ENCODE measurements around the gene GREB1. TPM values are rescaled to one million over a fixed set of nuclear protein-coding genes. Genes with fewer than 3 reads are reported as not detected.

The GREB1 gene
- total RNA-seq, 4 donors from 2014 or later: 0.20 to 2.6 (median 1.5) TPM

- Histone ChIP-seq H3K9me3 (no peaks in the 10 kb centered on the region), H3K27ac (peak overlapping the region in 1 of 4 donors; percentile 4), H3K4me1 (no peaks in the 10 kb centered on the region), H3K27me3 (no peaks in the 10 kb centered on the region), H3K4me3 (no peak overlapping the region), H3K36me3 (no peaks in the 10 kb centered on the region)
- intact Hi-C loops (cut with DNase I; ENCODE audit: low total_unique reads): no loop called here
- in situ Hi-C loops (cut with MboI; ENCODE audit: low pct_ligation_motif_present in 1 of 4, low pct_unique_long_range_greater_than_20kb in 1 of 4, low sequenced_read_pairs in 3 of 4): no loop called here
- 80 to 94% methylated on average over 3 to 10 of the region's 10 CpGs for WGBS, 2 donors (ENCODE audit: low coverage in 1 of 2)
- DNase-seq: no peak
- no peak for TF ChIP-seq CTCF (IDR thresholded peaks at IDR 0.05)
- no peak for TF ChIP-seq POLR2AphosphoS5 (IDR thresholded peaks at IDR 0.05)
- TF ChIP-seq POLR2A (IDR thresholded peaks at IDR 0.05): no peak
- TF ChIP-seq EP300 (IDR thresholded peaks at IDR 0.05; ENCODE audit: low read depth): no peak
Observed at GRCh38 chr2:11573418-11574175, 39.8 kb downstream of the GREB1 start.

- no peaks in the 10 kb centered on the region for H3K4me1 ChIP-seq
- no peak overlapping the region for H3K4me3 ChIP-seq
- H3K9me3 ChIP-seq: no peaks in the 10 kb centered on the region
- H3K36me3 ChIP-seq: no peaks in the 10 kb centered on the region
- 79 to 94% methylated on average over 5 to 12 of the region's 12 CpGs for WGBS, 2 donors (ENCODE audit: low coverage in 1 of 2)
- TF ChIP-seq EP300 (IDR thresholded peaks at IDR 0.05; ENCODE audit: low read depth) (no peak), CTCF (IDR thresholded peaks at IDR 0.05) (no peak)
- intact Hi-C loops (cut with DNase I; ENCODE audit: low total_unique reads): no loop called here
- H3K27ac ChIP-seq: peak overlapping the region in 1 of 4 donors; percentile 4
- in situ Hi-C loops (cut with MboI; ENCODE audit: low pct_ligation_motif_present in 1 of 4, low pct_unique_long_range_greater_than_20kb in 1 of 4, low sequenced_read_pairs in 3 of 4): loop anchor here in 3 of 4 donors (5.0 to 25.0 kb wide), 2 partner anchors 97 to 437 kb away; a partner anchor contains a TSS
- H3K27me3 ChIP-seq: no peaks in the 10 kb centered on the region
- DNase-seq: no peak
Observed at GRCh38 chr2:11574176-11575046, 40.6 kb downstream of the GREB1 start.

- DNase-seq: no peak
- in situ Hi-C loops (cut with MboI; ENCODE audit: low pct_ligation_motif_present in 1 of 4, low pct_unique_long_range_greater_than_20kb in 1 of 4, low sequenced_read_pairs in 3 of 4) (loop anchor here in 3 of 4 donors (5.0 to 25.0 kb wide), 2 partner anchors 99 to 439 kb away; a partner anchor contains a TSS), intact Hi-C loops (cut with DNase I; ENCODE audit: low total_unique reads) (no loop called here)
- Histone ChIP-seq H3K4me3 (no peak overlapping the region), H3K27ac (no peak overlapping the region), H3K36me3 (no peaks in the 10 kb centered on the region), H3K9me3 (no peaks in the 10 kb centered on the region), H3K4me1 (no peaks in the 10 kb centered on the region), H3K27me3 (no peaks in the 10 kb centered on the region)
- 88 to 91% methylated on average over 2 to 10 of the region's 10 CpGs for WGBS, 2 donors (ENCODE audit: low coverage in 1 of 2)
- TF ChIP-seq POLR2AphosphoS5 (IDR thresholded peaks at IDR 0.05) (no peak), EP300 (IDR thresholded peaks at IDR 0.05; ENCODE audit: low read depth) (no peak), POLR2A (IDR thresholded peaks at IDR 0.05) (no peak), CTCF (IDR thresholded peaks at IDR 0.05) (no peak)
Observed at GRCh38 chr2:11576398-11576797, 42.6 kb downstream of the GREB1 start.
